ENCODE data around the gene CT45A8. TPM values are rescaled to one million over a fixed set of nuclear protein-coding genes. Genes with fewer than 3 reads are reported as not detected.
"Not testable (repeated sequence)": the region's sequence is repeated elsewhere in the genome, so short reads cannot be mapped to it uniquely, and the experiment has no call there.

Gene CT45A8
- total RNA-seq, 3 donors from 2014 or later (not counting 1 experiment from before 2014, with no cell fraction given) = not detected

GRCh38 chrX:135882741-135883140, 28.4 kb upstream of the CT45A8 start:
- intact Hi-C loops (cut with micrococcal nuclease); DNase-seq; H3K27me3 ChIP-seq (ENCODE audit: control insufficient read depth, insufficient read depth, low read length); H3K27me3 Mint-ChIP-seq (ENCODE audit: low read depth in 2 of 2); H3K9me3 ChIP-seq (ENCODE audit: control insufficient read depth, insufficient read depth, low read length); H3K27ac Mint-ChIP-seq; H3K4me1 ChIP-seq (ENCODE audit: control insufficient read depth, insufficient read depth, low read length); ATAC-seq; H3K4me1 Mint-ChIP-seq; H3K27ac ChIP-seq (ENCODE audit: low read length); H3K36me3 Mint-ChIP-seq; H3K4me3 Mint-ChIP-seq; H3K9me3 Mint-ChIP-seq; H3K36me3 ChIP-seq (ENCODE audit: control insufficient read depth, insufficient read depth, low read length); H3K4me3 ChIP-seq (ENCODE audit: low read length): not testable (repeated sequence)
- WGBS (ENCODE audit: insufficient coverage) = no CpG with 5 or more reads among the region's 5 CpGs

DNA sequence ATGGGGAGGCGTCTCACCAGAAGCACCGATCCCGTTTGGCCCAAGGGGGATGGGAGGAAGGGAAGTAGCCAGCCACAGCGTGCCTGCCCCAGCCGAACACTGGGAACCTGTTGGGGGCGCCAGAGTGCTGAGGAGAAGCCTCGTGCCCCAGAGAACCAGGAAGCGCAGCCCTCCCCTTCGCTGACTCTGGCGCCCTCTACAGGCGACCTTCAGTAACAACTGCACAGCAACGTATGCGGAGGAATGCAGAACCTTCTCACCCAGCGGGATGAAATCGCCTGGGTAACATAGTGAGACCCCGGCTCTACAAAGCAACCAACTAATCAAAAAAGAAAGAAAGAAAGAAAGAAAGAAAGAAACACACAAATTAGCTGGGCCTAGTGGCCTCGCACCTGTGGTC, 17.4 kb upstream of the CT45A8 start, which contains the start of gene CT45A9:
TSS of gene CT45A9 (minus strand) at position 101 of the 400 bp plus-strand sequence. CDS start 3,751 bp downstream, outside the sequence.
- no CpG with 5 or more reads among the region's 17 CpGs for WGBS (ENCODE audit: insufficient coverage)
- intact Hi-C loops (cut with micrococcal nuclease); H3K36me3 ChIP-seq (ENCODE audit: control insufficient read depth, insufficient read depth, low read length); H3K27me3 Mint-ChIP-seq (ENCODE audit: low read depth in 2 of 2); H3K27ac ChIP-seq (ENCODE audit: low read length); H3K4me3 ChIP-seq (ENCODE audit: low read length); H3K9me3 ChIP-seq (ENCODE audit: control insufficient read depth, insufficient read depth, low read length); H3K9me3 Mint-ChIP-seq; H3K27ac Mint-ChIP-seq; ATAC-seq; H3K36me3 Mint-ChIP-seq; H3K4me3 Mint-ChIP-seq; H3K4me1 ChIP-seq (ENCODE audit: control insufficient read depth, insufficient read depth, low read length); H3K27me3 ChIP-seq (ENCODE audit: control insufficient read depth, insufficient read depth, low read length); DNase-seq; H3K4me1 Mint-ChIP-seq: not testable (repeated sequence)

DNA sequence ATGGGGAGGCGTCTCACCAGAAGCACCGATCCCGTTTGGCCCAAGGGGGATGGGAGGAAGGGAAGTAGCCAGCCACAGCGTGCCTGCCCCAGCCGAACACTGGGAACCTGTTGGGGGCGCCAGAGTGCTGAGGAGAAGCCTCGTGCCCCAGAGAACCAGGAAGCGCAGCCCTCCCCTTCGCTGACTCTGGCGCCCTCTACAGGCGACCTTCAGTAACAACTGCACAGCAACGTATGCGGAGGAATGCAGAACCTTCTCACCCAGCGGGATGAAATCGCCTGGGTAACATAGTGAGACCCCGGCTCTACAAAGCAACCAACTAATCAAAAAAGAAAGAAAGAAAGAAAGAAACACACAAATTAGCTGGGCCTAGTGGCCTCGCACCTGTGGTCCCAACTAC, 17.2 kb downstream of the CT45A8 start, which contains the start of gene CT45A7:
TSS of gene CT45A7 (minus strand) at position 101 of the 400 bp plus-strand sequence. CDS start 3,747 bp downstream, outside the sequence.
- H3K4me3 ChIP-seq (ENCODE audit: low read length); H3K4me3 Mint-ChIP-seq; intact Hi-C loops (cut with micrococcal nuclease); H3K27me3 ChIP-seq (ENCODE audit: control insufficient read depth, insufficient read depth, low read length); H3K4me1 Mint-ChIP-seq; H3K27me3 Mint-ChIP-seq (ENCODE audit: low read depth in 2 of 2); H3K36me3 Mint-ChIP-seq; ATAC-seq; H3K4me1 ChIP-seq (ENCODE audit: control insufficient read depth, insufficient read depth, low read length); DNase-seq; H3K36me3 ChIP-seq (ENCODE audit: control insufficient read depth, insufficient read depth, low read length); H3K9me3 Mint-ChIP-seq; H3K27ac ChIP-seq (ENCODE audit: low read length); H3K27ac Mint-ChIP-seq; H3K9me3 ChIP-seq (ENCODE audit: control insufficient read depth, insufficient read depth, low read length): not testable (repeated sequence)
- no CpG with 5 or more reads among the region's 17 CpGs for WGBS (ENCODE audit: insufficient coverage)

DNA sequence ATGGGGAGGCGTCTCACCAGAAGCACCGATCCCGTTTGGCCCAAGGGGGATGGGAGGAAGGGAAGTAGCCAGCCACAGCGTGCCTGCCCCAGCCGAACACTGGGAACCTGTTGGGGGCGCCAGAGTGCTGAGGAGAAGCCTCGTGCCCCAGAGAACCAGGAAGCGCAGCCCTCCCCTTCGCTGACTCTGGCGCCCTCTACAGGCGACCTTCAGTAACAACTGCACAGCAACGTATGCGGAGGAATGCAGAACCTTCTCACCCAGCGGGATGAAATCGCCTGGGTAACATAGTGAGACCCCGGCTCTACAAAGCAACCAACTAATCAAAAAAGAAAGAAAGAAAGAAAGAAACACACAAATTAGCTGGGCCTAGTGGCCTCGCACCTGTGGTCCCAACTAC, 34.4 kb downstream of the CT45A8 start, which contains the start of gene CT45A2:
TSS of gene CT45A2 (minus strand) at position 101 of the 400 bp plus-strand sequence. CDS start 3,747 bp downstream, outside the sequence.
- H3K4me3 Mint-ChIP-seq; DNase-seq; ATAC-seq; H3K9me3 Mint-ChIP-seq; H3K9me3 ChIP-seq (ENCODE audit: control insufficient read depth, insufficient read depth, low read length); H3K4me3 ChIP-seq (ENCODE audit: low read length); intact Hi-C loops (cut with micrococcal nuclease); H3K36me3 ChIP-seq (ENCODE audit: control insufficient read depth, insufficient read depth, low read length); H3K27me3 ChIP-seq (ENCODE audit: control insufficient read depth, insufficient read depth, low read length); H3K4me1 Mint-ChIP-seq; H3K27ac ChIP-seq (ENCODE audit: low read length); H3K27ac Mint-ChIP-seq; H3K27me3 Mint-ChIP-seq (ENCODE audit: low read depth in 2 of 2); H3K36me3 Mint-ChIP-seq; H3K4me1 ChIP-seq (ENCODE audit: control insufficient read depth, insufficient read depth, low read length): not testable (repeated sequence)
- WGBS (ENCODE audit: insufficient coverage) = no CpG with 5 or more reads among the region's 17 CpGs

DNA sequence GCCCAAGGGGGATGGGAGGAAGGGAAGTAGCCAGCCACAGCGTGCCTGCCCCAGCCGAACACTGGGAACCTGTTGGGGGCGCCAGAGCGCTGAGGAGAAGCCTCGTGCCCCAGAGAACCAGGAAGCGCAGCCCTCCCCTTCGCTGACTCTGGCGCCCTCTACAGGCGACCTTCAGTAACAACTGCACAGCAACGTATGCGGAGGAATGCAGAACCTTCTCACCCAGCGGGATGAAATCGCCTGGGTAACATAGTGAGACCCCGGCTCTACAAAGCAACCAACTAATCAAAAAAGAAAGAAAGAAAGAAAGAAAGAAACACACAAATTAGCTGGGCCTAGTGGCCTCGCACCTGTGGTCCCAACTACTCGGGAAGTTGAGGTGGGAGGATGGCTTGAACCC, 51.7 kb downstream of the CT45A8 start, which contains the start of gene CT45A6:
TSS of gene CT45A6 (minus strand) at position 101 of the 400 bp plus-strand sequence. CDS start 3,794 bp downstream, outside the sequence.
- not testable (repeated sequence) for H3K4me3 Mint-ChIP-seq
- WGBS (ENCODE audit: insufficient coverage) = no CpG with 5 or more reads among the region's 16 CpGs

More for the DNA sequence above, 51.7 kb downstream of the CT45A8 start, which contains the start of gene CT45A6:
- H3K27ac Mint-ChIP-seq; H3K27ac ChIP-seq (ENCODE audit: low read length); ATAC-seq; H3K27me3 Mint-ChIP-seq (ENCODE audit: low read depth in 2 of 2); H3K36me3 Mint-ChIP-seq; H3K4me3 ChIP-seq (ENCODE audit: low read length); DNase-seq; H3K4me1 Mint-ChIP-seq; H3K9me3 ChIP-seq (ENCODE audit: control insufficient read depth, insufficient read depth, low read length); H3K36me3 ChIP-seq (ENCODE audit: control insufficient read depth, insufficient read depth, low read length); intact Hi-C loops (cut with micrococcal nuclease); H3K4me1 ChIP-seq (ENCODE audit: control insufficient read depth, insufficient read depth, low read length); H3K9me3 Mint-ChIP-seq; H3K27me3 ChIP-seq (ENCODE audit: control insufficient read depth, insufficient read depth, low read length): not testable (repeated sequence)

Other genes starting within 250 kb of the CT45A8 start
- not detected for gene CT45A1, start 140.9 kb downstream of the CT45A8 start, total RNA-seq
- not detected for gene CT45A3, start 86.3 kb downstream of the CT45A8 start, total RNA-seq
- not detected for gene CT45A5, start 69.0 kb downstream of the CT45A8 start, total RNA-seq
- not detected for gene CT45A6, start 51.8 kb downstream of the CT45A8 start, total RNA-seq
- not detected for gene CT45A2, start 34.5 kb downstream of the CT45A8 start, total RNA-seq
- gene CT45A7, start 17.3 kb downstream of the CT45A8 start, total RNA-seq = not detected
- not detected for gene CT45A9, start 17.3 kb upstream of the CT45A8 start, total RNA-seq
- gene CT45A10, start 38.9 kb upstream of the CT45A8 start, total RNA-seq = not detected
- gene SAGE1, start 39.2 kb upstream of the CT45A8 start, total RNA-seq = not detected
- 10 to 100 TPM; 18.2 to 22.2 (median 21.4) TPM for gene MMGT1, start 119.5 kb upstream of the CT45A8 start, total RNA-seq
- 10 to 100 TPM; 17.1 to 24.0 (median 19.3) TPM for gene SLC9A6, start 130.9 kb upstream of the CT45A8 start, total RNA-seq

Data from natural killer cell (primary cell).